Measurements from ENCODE around the gene LBX1.

Gene LBX1

DNA sequence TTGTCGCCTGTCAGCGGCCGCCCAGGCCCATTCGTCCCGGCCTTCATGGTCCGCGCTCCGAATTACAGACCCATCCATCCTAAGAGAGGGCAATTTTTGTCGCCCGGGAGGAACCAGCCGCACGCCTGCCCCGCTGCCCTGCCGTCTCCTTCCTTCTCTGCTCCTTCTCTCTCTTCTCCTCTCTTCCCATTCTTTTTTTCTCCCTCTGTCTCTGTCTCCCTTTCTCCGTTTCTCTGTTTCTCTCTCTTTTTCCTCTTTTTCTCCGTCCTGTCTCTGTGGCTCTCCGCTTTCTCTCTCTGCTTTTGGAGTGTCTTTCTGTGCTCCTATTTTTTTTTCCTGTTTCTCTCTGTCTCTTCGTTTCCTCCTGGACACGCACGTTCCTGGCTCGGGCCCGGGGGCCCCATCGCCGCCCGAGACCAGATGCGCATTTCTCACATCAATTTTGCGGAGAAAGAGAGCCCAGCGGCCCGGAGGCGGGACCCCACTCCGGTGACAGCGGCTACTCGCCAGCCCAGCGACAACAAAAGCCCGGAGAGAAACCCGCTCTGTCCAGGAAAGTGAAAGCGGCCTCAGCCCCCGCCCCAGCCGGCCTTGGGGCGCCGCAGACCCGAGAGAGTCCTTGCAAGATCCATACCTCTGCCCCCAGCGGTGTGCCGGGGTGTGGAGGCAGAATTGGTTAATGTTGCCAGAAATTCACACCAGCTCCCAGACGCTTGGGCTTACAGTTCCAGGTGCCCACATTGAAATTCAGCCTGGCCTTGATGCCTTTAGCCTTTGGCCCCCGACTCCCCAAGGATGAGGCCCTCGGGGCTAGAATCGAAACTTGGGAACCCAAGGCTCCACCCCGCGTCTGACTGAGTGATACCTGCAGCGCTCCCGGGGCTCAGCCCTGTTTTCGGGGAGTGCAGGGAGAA lies 4.1 kb downstream of the LBX1 start:
- no peak for DNase-seq (ENCODE audit: low read depth)

DNA sequence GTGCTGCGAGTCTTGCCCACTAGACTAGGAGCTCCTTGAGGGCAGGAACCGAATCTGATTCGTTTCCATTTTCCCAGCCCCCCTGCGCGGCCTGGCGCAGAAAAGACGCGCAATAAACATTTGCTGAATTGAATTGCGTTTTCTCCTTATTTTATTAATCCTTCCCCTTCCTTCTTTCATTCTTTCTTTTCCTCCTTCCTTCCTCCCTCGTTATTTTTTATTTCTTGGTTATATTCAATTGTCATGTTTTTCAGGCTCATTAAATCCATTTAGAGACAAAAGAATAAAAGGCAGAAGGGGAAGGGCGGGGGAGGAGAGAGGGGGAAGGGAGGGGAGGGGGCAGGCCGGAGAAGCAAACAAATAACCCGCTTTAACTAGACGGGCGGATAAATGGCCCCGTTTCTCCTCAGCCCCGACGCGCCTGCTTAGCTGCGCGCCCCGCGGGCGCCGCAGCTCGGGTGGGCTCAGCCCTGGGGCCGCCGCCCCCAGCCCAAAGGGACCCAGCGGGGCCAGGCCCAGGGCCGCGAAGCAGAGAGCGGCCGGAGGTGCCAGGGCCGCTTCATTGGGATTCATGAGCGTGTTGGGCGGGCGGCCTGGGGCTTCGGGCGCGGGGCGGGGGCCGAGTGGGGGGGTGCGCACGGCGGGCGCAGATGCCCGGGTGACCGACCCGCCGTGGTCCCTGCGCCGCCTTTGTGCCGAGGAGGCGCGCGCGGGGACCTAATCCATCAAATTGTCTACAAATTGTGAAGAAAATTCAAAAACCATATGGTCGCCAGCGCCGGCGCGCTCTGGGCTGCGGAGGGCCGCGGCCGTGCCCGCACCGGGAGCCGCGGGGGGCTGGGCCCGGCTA lies 5.0 kb downstream of the LBX1 start:
- DNase-seq (ENCODE audit: low read depth), result no peak

DNA sequence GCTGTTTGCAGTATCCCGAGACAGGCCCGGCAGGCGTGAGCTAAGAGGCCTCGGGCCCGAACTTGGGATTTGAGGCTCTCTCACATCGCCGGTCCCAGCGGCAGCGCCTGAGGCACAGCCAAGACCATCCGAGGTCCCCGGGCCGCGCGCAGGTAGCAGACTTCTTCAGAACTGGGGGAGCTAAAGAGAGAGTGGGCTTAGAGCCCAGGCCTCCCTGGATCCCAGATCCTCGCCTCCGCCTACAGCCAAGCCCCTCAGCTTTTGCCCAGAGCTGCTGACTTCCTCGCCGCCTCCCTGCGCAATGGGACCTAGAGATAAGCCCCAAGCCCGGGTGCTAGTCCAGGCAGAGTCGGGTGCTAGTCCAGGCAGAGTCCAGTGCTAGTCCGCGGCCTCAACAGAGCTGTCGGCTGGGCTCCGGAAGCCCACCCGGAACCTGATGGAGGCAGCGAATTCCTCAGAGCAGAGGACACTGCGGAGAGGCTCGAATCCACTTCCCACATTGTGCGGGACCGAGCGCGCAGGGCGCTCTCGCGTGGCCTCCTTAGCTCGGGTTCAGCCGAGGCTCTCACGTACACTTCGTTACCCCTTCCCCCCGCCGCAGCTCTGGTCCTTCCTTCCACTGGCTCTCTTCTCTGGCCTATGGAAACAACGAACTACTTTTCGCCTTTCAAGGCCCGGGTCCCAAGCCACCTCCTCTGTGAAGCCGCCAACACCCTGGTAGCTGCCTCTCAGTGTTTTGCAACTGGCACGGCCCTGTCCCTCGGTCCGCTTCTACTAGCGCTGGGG lies 5.8 kb downstream of the LBX1 start:
- DNase-seq (ENCODE audit: low read depth), result no peak

DNA sequence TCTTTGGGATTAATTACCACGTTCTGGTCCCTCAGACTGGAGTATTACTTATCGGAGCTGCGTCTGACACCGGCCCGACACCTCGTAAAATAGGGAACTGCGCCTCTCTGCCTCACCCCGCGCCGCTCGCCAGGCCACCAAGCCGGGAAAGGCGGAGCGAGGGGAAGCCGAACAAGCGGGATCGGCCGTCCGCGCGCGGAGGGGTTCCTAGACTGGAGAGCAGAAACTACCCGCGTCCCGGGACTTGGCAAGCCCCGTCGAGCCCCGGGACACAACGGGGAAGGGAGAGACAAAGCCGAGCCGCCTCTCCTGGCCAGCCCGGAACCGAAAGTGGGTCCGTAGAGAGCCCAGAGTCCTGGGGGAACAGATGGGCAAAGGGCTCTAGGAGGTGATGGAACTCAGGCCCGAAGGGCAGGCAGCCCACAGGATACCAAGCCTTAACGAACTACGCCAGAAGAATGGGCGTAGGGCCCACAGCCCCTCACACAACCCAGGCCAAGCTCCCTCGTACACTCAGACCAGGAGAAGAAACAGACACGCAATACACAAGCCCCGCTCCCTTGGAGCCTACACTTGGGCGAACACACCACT lies 6.5 kb downstream of the LBX1 start:
- DNase-seq (ENCODE audit: low read depth), result peak; percentile 32

DNA sequence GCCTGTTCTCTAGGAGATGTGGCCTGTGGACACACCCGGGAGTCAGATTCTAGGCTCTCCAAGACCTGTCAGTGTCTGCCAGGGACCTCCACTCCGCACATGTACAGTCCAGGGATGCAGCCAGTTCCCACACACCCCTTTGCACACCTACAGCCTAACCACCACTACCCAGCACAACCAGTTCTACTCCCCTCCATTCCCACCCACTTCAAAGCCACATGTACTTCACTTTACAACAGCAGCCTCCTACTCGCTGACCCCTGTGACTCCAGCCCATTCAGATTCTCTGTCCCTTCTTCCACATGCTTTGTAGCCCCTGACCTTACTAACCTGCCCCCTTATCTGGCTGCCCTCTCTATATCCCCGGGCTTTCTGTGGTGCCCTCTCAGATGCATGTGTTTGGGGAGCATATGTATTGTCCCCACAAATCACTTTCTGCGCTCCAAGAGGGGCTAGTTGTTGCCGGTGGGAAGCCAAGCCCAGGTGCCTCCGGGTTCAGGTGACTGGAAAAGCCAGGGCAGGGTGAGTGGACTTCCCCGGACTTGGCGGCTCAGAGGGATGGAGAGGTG lies 7.2 kb downstream of the LBX1 start:
- DNase-seq (ENCODE audit: low read depth), result no peak

DNA sequence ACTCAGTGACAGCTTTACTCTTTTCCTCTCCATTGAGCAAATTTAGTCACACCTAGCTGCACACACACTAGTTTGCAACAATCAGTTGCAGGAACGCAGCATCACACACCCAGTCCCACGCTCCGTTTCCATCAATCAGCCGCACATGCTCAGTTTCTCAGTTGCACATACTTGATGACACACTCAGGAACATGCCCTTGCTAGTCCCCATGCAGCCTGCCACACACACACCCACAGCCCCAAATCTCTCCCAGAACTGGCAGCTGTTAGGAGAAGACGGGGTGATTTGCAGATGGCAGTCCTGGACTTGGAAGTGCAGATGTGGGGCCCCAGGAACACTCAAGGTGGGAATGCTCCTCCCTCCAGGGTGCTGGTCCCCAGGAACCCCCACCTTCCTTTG lies 7.7 kb downstream of the LBX1 start:
- no peak for DNase-seq (ENCODE audit: low read depth)

DNA sequence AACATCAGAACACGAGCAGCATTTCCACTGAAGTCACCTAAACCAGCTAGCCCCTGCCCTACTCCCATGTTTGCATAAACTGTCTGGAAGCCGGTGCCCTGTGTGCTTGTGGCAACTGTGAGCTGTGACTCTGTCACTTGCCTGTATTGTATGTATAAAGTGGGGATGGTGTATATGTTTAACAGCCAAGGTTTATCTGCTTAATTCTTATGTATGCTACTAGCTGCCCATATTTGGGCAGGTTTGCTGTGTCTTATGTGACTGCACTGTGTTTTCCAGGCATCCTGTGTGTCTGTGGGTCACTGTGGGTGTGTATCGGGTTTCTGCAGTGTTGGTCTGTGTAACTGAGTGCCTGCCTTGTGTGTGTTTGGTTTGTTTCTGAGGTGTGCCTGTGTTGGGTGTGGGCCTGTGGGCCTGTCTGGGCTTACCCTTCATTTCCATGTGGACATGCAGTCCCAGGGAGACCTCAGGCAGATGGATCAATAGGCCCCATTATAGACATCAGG lies 9.3 kb downstream of the LBX1 start:
- DNase-seq (ENCODE audit: low read depth), result no peak

DNA sequence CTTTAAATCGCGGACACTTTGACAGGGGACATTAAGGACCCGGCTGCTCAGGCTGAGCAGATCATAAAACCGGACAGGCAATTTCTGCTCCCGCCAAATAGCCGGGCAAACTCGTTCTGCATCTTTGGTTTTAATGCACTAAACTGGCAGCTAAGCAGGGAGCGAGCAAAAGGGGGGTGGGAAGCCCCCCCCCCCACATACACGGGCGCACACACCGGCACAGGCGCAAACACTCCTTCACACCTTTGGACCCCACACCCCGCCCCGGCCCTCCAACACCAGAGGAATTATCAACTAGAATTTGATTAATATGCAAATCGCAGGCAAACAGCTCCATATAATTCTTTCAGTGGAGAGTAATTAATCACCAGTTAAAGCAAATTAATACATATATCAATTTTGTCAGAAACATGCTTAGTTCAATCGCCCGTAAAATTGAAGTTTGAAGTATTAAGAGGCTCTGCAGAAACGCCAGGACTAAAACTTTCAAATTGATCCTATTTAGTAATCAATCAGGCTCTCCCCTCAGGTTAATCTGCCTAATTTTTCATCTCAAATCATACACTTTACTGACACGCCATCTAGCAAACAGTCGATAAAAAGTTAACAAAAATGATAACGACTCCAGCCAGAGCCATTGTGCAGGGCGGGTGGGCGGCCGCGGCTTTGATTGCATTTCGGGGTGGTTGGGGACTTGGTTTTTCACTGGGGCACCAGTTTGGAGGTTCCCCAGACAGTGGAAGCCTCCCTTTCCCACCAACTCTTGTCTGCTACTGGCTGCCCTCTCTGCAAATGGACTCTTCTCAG lies 9.9 kb downstream of the LBX1 start:
- no peak for DNase-seq (ENCODE audit: low read depth)

DNA sequence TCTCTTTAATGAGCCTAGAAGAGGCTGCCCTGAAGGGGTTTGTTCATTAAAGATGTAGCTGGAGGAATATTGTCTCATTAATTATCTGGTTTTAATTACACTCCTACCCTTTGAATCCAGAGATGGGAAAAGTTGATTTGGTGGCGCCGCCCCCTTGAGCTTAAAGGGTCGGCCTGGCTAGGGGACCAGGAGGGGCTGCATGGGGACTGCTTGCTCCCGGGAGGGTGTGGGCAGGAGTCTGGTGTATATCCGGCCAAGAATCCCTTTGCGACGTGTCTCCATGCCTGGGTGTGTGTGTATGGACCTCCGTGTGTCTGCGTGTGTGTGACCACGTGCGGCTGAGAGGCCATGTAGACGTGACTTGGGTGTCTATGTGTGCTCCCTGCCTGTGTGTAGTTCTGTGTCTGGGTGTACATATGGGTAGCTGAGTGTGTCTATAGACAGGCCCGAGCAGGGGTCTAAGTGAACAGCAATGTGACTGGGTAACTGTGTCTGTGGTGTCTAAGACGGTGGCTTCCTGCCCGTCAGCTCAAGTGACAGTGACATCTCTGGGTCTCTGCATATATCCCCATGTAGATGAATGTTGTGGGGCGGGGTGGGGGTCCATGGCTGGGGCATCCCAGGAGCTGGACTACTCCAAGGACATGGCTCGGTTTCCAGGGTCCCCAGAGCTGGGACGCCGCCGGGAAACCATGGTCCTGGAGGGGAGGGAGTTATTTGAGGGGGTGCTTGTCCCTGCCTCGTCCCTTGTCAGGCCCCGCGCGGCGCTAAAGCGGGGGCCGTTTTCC lies 10.7 kb downstream of the LBX1 start:
- no peak for DNase-seq (ENCODE audit: low read depth)

DNA sequence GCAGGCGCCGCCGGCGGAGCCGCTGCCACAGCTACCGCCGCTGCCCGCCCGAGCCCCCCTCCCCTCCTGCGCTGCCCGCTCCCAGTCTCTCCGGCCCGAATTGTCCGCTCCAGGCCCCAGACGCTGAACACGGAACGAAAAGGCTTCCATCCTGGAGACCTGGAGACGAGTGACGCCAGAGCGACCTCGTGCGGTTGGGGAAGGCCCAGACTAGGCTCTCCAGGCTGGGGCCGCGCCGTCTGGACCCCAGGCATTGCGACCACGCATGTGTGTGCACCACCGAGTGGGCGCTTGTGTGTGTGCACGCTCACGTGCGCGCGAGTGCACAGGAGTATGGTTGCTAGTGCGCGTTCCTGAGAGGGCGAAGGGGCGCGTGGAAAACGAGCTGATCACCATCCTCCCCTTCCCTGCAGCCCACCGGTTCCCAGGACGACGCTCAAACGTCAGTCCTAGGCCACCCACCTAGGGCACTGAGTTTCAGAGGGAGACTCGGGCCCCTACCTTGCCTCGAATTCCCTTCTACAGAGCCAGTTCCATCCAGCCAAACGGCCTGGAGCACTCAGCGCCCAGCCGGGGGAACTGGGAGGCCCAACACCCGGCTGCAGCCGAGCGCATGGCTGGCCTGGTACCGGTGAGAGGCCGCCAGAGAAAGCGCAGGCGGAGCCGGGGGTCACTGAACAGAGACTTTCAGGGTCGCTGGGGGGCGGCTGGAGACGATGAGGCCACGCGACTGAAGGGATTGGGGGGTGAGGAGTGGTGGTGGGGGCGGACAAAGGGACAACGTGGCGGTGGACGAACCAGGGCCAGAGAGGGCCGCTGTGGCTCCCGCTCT lies 11.6 kb downstream of the LBX1 start:
- peak; percentile 53 for DNase-seq (ENCODE audit: low read depth)

DNA sequence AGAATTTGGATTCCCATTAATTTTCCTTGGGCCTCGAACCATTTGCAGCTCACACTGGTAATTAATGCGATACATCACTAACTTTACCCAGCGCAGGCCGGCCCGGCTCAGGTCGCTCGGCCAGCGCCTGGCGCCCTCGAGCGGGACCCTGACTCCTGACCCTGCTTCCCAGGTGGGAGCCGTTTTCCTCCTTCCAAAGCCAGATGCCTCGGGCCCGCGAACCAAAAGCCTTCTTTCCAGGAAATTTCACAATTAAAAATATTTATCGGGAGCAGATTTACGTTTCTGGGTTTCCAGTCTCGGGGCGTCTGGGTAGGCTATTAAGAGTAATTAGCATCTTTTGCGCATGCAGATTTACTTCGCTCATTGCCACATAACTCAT lies 12.2 kb downstream of the LBX1 start:
- DNase-seq (ENCODE audit: low read depth), result no peak

DNA sequence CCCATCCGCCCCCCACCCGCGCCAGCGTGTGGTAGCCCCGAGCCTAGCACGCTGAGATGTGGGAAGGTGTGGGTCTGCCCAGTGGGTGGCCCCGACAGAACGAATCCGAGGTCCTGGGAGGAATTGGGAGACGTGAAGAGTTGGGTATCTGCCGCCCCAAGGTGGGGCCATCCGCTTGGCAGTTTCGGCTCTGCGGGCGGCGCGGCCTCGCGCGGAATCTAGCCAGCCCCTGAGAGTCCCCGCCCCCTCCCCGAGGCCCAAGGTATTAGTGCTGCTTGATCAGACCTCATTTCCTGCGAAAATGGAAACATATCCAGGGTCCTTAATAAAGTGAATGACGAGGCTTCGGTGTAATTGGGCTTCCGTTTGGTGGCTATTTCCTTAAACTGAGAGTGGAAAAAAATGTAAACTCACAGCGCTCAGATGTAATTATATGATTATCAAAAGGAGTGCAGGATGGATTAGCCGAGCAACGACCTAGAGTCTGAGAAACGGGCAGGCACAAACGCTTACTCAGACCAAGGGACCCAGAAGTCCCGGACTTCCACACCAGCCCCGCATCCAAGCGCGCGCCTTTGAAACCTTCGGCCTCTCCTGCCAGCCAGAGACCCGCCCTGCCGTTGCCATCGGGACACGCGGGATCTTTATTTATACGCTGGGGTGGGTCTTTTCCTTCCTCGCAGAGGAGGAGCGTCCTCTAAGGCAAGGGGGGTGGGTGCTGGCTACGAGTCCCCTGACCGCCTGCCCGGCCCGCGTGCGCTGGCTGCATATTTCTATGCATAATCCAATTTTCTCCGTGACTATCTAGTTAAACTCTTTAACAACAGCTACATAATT lies 12.8 kb downstream of the LBX1 start:
- DNase-seq (ENCODE audit: low read depth), result no peak

DNA sequence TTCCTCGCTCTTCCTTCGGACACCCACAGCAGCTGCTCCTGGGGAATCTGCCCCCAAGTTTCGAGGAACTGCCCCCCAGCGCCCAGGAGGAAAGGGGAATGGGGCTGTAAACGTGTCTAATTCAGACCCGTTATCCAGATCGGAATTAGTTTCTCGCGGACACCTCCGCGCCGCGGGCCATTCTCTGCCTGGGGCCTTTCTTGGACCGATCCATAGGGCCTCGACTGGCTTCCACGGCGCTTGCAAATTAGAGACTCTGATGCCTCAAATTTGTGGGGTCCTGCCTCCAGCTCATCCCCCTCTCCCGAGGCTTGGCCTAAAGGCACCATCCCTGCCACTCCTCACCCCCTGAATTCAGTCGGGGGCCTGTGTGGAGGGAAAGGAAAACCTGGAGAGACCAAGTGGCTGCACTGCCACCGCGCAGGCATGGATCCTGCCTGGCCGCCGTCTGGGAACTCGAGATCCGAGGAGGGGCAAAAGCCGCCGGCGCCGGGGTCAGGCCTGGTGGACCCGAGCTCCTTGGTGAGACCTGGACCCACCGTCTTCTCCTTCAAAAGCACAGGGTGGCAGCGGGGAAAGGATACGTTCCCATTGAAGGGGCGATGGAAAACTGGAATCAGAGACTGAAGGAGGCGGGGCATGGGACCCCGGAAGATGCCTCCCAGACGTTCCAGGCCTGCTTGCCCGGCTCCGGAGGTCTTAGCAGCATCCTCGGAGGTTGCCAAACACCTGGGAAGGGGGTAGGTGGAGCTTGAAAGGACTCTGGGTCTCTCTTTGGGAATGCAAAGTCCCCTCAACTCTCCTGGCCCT lies 13.7 kb downstream of the LBX1 start:
- DNase-seq (ENCODE audit: low read depth), result no peak

DNA sequence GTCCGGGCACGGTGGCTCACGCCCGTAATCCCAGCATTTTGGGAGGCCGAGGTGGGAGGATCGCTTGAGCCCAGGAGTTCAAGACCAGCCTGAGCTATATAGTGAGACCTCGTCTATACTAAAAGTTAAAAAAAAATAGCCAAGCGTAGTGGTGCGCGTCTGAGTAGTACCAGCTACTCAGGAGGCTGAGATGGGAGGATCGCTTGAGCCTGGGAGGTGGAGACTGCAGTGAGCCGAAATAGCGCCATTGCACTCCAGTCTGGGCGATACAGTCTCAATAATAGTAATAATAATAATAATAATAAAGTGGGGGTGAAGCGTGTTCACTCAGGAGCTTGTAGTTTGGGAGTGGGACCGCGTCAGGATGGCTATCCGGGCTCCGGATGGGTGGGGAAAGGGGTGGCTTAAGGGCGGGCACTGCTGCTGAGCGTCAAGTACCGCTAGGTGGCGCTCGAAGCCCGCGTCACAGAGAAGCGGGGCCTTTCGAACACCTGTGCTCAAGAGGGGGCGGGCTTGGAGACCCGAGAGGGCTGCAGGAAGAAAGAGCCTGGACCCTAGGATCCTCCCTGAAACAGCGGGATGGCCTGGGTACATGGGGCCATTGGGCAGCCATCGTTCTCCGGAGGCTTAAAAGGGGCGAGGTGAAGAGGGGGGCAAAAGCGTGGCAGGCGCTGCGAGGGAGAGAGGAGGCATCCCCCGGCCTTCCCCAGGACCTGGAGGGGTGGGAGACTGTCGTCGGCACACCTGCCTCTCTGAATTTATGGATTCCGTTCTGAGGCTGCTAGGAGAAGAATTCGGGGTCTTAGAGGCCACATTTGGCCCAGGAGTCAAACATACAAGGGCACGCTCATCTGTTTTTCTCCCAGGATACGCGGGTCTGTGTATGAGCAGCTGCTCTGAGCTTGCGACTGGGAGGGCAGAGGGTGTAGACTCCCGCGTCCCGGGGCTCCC lies 14.5 kb downstream of the LBX1 start:
- peak; percentile 70 for DNase-seq (ENCODE audit: low read depth)

DNA sequence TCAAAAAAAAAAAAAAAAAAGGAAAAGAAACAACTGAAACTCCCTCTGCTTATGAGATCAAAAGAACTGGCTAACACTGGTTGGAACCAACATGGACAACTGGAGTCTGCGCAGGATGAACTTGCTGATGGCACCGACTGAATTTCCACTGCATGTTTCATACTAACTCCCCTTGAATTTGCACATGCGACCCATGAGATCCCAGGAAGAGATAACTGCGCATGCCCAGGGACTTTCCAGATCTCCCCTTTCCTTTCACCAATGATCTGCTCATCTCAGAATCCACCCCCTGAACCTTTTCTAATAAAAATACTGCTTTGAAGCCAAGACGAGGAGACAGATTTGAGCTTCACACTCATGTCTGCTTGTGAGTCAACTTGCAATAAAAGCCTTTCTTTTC lies 20.7 kb downstream of the LBX1 start:
- DNase-seq (ENCODE audit: low read depth), result no peak

DNA sequence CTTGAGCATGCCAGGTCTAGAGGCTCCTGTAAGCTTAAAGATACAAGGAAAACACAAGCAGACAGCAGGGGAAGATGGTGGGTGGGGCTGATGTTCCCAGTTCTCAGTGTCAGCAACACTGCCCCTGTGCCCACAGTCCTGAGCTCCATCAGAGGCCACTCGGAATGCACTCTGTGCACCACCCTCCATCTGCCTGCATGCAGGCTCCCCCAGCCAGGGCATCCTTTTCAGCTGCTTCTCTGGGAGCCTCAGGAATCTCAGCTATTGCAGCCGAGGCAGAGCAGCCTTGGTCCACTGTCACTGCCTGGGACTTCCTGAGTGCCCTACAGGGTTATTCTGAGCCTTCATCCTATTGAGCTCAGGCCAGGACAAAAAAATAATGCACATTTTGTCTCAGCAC lies 22.2 kb downstream of the LBX1 start:
- DNase-seq (ENCODE audit: low read depth), result no peak

Measured in ELR (cell line).